Dendritic cell treated with granulocyte-macrophage colony-stimulating factor and Interleukin-4, amounts not matched to agents 40 ng/mL and 50 ng/mL, for 4 days (primary cell): ENCODE measurements around the gene DENND2D.

ENCODE experiments used
- H3K27ac Mint-ChIP-seq: one replicate; pipeline ENCODE4 v1.8.0; 2022; ENCODE audit warnings: mild to moderate bottlenecking, mixed read lengths
- H3K27me3 Mint-ChIP-seq: one replicate; pipeline ENCODE4 v1.8.0; 2022; ENCODE audit warnings: mild to moderate bottlenecking, mixed read lengths
- H3K36me3 Mint-ChIP-seq: one replicate; pipeline ENCODE4 v1.8.0; 2022; ENCODE audit warnings: low read depth, mixed read lengths
- H3K4me1 Mint-ChIP-seq: one replicate; pipeline ENCODE4 v1.8.0; 2022; ENCODE audit warnings: low read depth, mixed read lengths
- H3K4me3 Mint-ChIP-seq: one replicate; pipeline ENCODE4 v1.8.0; 2022; ENCODE audit warnings: mild to moderate bottlenecking, moderate library complexity, mixed read lengths
- H3K9me3 Mint-ChIP-seq: one replicate; pipeline ENCODE4 v1.8.0; 2022; ENCODE audit warnings: mixed read lengths
- intact Hi-C: fragments of 100-400 bp; cut with micrococcal nuclease; formaldehyde crosslinking; loops from one replicate; pipeline ENCODE4 v1.15.0; 2022

The DENND2D gene

GRCh38 chr1:111199881-111200801 lies at the start of gene DENND2D:
Gene DENND2D, minus strand, starts transcription at chr1:111200646. Its CDS starts 187 bp downstream, at chr1:111200459.
- intact Hi-C loops, result loop anchor here (5.0 kb wide), 1 partner anchor 73 kb away; no protein-coding TSS in a partner anchor
- peak within 1 kb of the TSS; percentile 67 for H3K4me3 Mint-ChIP-seq
- no peaks in the 10 kb centered on the region for H3K27me3 Mint-ChIP-seq
- peak within 1 kb of the TSS; percentile 96 for H3K27ac Mint-ChIP-seq
- peaks cover 25% of the 10 kb centered on the region for H3K36me3 Mint-ChIP-seq
- H3K9me3 Mint-ChIP-seq, result no peaks in the 10 kb centered on the region
- H3K4me1 Mint-ChIP-seq, result peaks cover 87% of the 10 kb centered on the region

- intact Hi-C loops, result no loop called here
- no peaks in the 10 kb centered on the region for H3K9me3 Mint-ChIP-seq
- H3K27me3 Mint-ChIP-seq, result peaks cover 19% of the 10 kb centered on the region
- H3K4me1 Mint-ChIP-seq, result no peaks in the 10 kb centered on the region
- H3K27ac Mint-ChIP-seq, result no peak overlapping the region
- H3K4me3 Mint-ChIP-seq, result no peak overlapping the region
- H3K36me3 Mint-ChIP-seq, result no peaks in the 10 kb centered on the region
Measured at GRCh38 chr1:111249960-111250359, 49.5 kb upstream of the DENND2D start.

GRCh38 chr1:111247125-111247838 lies 46.8 kb upstream of the DENND2D start:
- peaks cover 8% of the 10 kb centered on the region for H3K27me3 Mint-ChIP-seq
- no peak overlapping the region for H3K27ac Mint-ChIP-seq
- no peaks in the 10 kb centered on the region for H3K4me1 Mint-ChIP-seq
- no peaks in the 10 kb centered on the region for H3K9me3 Mint-ChIP-seq
- no peaks in the 10 kb centered on the region for H3K36me3 Mint-ChIP-seq
- no peak overlapping the region for H3K4me3 Mint-ChIP-seq
- intact Hi-C loops, result no loop called here

- H3K4me1 Mint-ChIP-seq, result no peaks in the 10 kb centered on the region
- H3K36me3 Mint-ChIP-seq, result no peaks in the 10 kb centered on the region
- no peak overlapping the region for H3K4me3 Mint-ChIP-seq
- intact Hi-C loops, result no loop called here
- no peaks in the 10 kb centered on the region for H3K27me3 Mint-ChIP-seq
- no peaks in the 10 kb centered on the region for H3K9me3 Mint-ChIP-seq
- H3K27ac Mint-ChIP-seq, result no peak overlapping the region
Measured at GRCh38 chr1:111242805-111243523, 42.5 kb upstream of the DENND2D start.

- Mint-ChIP-seq H3K36me3 (no peaks in the 10 kb centered on the region), H3K4me1 (no peaks in the 10 kb centered on the region), H3K27me3 (peaks cover under 1% of the 10 kb centered on the region), H3K27ac (no peak overlapping the region), H3K9me3 (no peaks in the 10 kb centered on the region), H3K4me3 (no peak overlapping the region)
- intact Hi-C loops, result no loop called here
Measured at GRCh38 chr1:111241797-111242196, 41.4 kb upstream of the DENND2D start.

- Mint-ChIP-seq H3K4me1 (no peaks in the 10 kb centered on the region), H3K36me3 (no peaks in the 10 kb centered on the region), H3K9me3 (no peaks in the 10 kb centered on the region), H3K4me3 (no peak overlapping the region), H3K27ac (no peak overlapping the region), H3K27me3 (peaks cover 18% of the 10 kb centered on the region)
- intact Hi-C loops, result no loop called here
Measured at GRCh38 chr1:111238056-111238795, 37.8 kb upstream of the DENND2D start.

- H3K36me3 Mint-ChIP-seq, result no peaks in the 10 kb centered on the region
Measured at GRCh38 chr1:111236806-111237205, 36.4 kb upstream of the DENND2D start.

GRCh38 chr1:111236379-111236778 lies 35.9 kb upstream of the DENND2D start:
- intact Hi-C loops, result no loop called here
- no peak overlapping the region for H3K27ac Mint-ChIP-seq
- H3K9me3 Mint-ChIP-seq, result no peaks in the 10 kb centered on the region
- H3K4me3 Mint-ChIP-seq, result no peak overlapping the region
- H3K27me3 Mint-ChIP-seq, result peaks cover 23% of the 10 kb centered on the region
- no peaks in the 10 kb centered on the region for H3K36me3 Mint-ChIP-seq
- no peaks in the 10 kb centered on the region for H3K4me1 Mint-ChIP-seq

More at GRCh38 chr1:111236806-111237205, 36.4 kb upstream of the DENND2D start:
- Mint-ChIP-seq H3K9me3 (no peaks in the 10 kb centered on the region), H3K4me1 (no peaks in the 10 kb centered on the region), H3K27ac (no peak overlapping the region), H3K4me3 (no peak overlapping the region), H3K27me3 (peaks cover 23% of the 10 kb centered on the region)
- intact Hi-C loops, result no loop called here

- Mint-ChIP-seq H3K36me3 (no peaks in the 10 kb centered on the region), H3K4me1 (peaks cover 3% of the 10 kb centered on the region), H3K4me3 (no peak overlapping the region), H3K27ac (no peak overlapping the region), H3K27me3 (peaks cover 23% of the 10 kb centered on the region), H3K9me3 (no peaks in the 10 kb centered on the region)
- intact Hi-C loops, result no loop called here
Measured at GRCh38 chr1:111234866-111235265, 34.4 kb upstream of the DENND2D start.

GRCh38 chr1:111234258-111234657 lies 33.8 kb upstream of the DENND2D start:
- H3K27me3 Mint-ChIP-seq, result peaks cover 23% of the 10 kb centered on the region
- H3K27ac Mint-ChIP-seq, result no peak overlapping the region
- no peaks in the 10 kb centered on the region for H3K36me3 Mint-ChIP-seq
- H3K4me3 Mint-ChIP-seq, result no peak overlapping the region
- H3K4me1 Mint-ChIP-seq, result peaks cover 5% of the 10 kb centered on the region
- intact Hi-C loops, result no loop called here
- no peaks in the 10 kb centered on the region for H3K9me3 Mint-ChIP-seq

- Mint-ChIP-seq H3K36me3 (no peaks in the 10 kb centered on the region), H3K27ac (no peak overlapping the region), H3K4me1 (peaks cover 19% of the 10 kb centered on the region), H3K9me3 (no peaks in the 10 kb centered on the region), H3K4me3 (no peak overlapping the region), H3K27me3 (peaks cover 23% of the 10 kb centered on the region)
- intact Hi-C loops, result no loop called here
Measured at GRCh38 chr1:111232134-111232533, 31.7 kb upstream of the DENND2D start.

- Mint-ChIP-seq H3K36me3 (no peaks in the 10 kb centered on the region), H3K9me3 (no peaks in the 10 kb centered on the region), H3K4me3 (no peak overlapping the region), H3K4me1 (peaks cover 26% of the 10 kb centered on the region), H3K27me3 (peaks cover 8% of the 10 kb centered on the region), H3K27ac (no peak overlapping the region)
- intact Hi-C loops, result loop anchor here (10.0 kb wide), 1 partner anchor 536 kb away; no protein-coding TSS in a partner anchor
Measured at GRCh38 chr1:111228748-111229126, 28.3 kb upstream of the DENND2D start.
